Measurements from ENCODE around the gene PDE8A. TPM values are rescaled to one million over a fixed set of nuclear protein-coding genes. Genes with fewer than 3 reads are reported as not detected.
A peak's percentile ranks its signal among the peaks of the same experiment; 100 is the strongest.

Gene PDE8A
- total and polyA plus RNA-seq, 2 donors (not counting 1 experiment from before 2014, with no cell fraction given): 17.4 to 51.1 TPM

GRCh38 chr15:84987949-84988624 lies 6.4 kb downstream of the PDE8A start:
- Mint-ChIP-seq H3K4me3 (peak overlapping the region; percentile 56), H3K9me3 (ENCODE audit: insufficient read depth) (no peaks in the 10 kb centered on the region), H3K27me3 (no peaks in the 10 kb centered on the region), H3K4me1 (peaks cover 70% of the 10 kb centered on the region), H3K27ac (peak overlapping the region; percentile 86)
- no peak for TF ChIP-seq CTCF (IDR thresholded peaks at IDR 0.05)
- TF ChIP-seq EZH2 (IDR thresholded peaks at IDR 0.05; ENCODE audit: borderline replicate concordance, insufficient read depth, low read depth, low read length, poor library complexity, severe bottlenecking): no peak
- peaks cover 8% of the 10 kb centered on the region for H4K20me1 ChIP-seq (ENCODE audit: control insufficient read depth, insufficient read depth, low read length, poor library complexity, severe bottlenecking)
- no peaks in the 10 kb centered on the region for H3K9me3 ChIP-seq (ENCODE audit: control extremely low read depth in 1 of 3, control insufficient read depth in 2 of 3, insufficient read depth in 1 of 3, low read length in 2 of 3)
- H3K36me3 ChIP-seq (replicated peaks in 1 of 2; ENCODE audit: control extremely low read depth in 1 of 2, control insufficient read depth in 1 of 2, extremely low read depth in 1 of 2, insufficient read depth in 2 of 2, low read length in 1 of 2): no peaks in the 10 kb centered on the region
- 27% methylated on average over 2 of the region's 3 CpGs for WGBS (ENCODE audit: insufficient coverage)
- peak; percentile 61 for DNase-seq
- peak; percentile 60 for ATAC-seq (ENCODE audit: low read depth)
- H3K79me2 ChIP-seq (ENCODE audit: control insufficient read depth, insufficient read depth, low read length): peaks cover 65% of the 10 kb centered on the region
- peak overlapping the region; percentile 39 for H3K9ac ChIP-seq (ENCODE audit: low read length)
- H3K4me3 ChIP-seq (ENCODE audit: control extremely low read depth in 1 of 5, extremely low read depth in 1 of 5, insufficient read depth in 1 of 5, low read depth in 2 of 5, low read length in 4 of 5): peak overlapping the region in 3 of 5 experiments; percentile 10 to 25 (median 22)
- ChIA-PET CTCF (interaction anchor here (0.6 to 2.3 kb wide), 8 partner anchors 15 to 417 kb away, joined by 3 to 11 read pairs (median 3); partner anchors contain the start of gene SEC11A), POLR2A (no interaction called here)
- peak overlapping the region; percentile 65 for H3K4me2 ChIP-seq (replicated peaks; ENCODE audit: low read depth, low read length, poor library complexity, severe bottlenecking)
- H3K27me3 ChIP-seq (replicated peaks in 1 of 4; ENCODE audit: control extremely low read depth in 1 of 4, control insufficient read depth in 3 of 4, insufficient read depth in 4 of 4, low read length in 3 of 4): no peaks in the 10 kb centered on the region
- peak overlapping the region; percentile 70 for H2AFZ ChIP-seq (ENCODE audit: insufficient read depth, low read depth, low read length, poor library complexity, severe bottlenecking)
- H3K27ac ChIP-seq (ENCODE audit: low read length in 2 of 2): peak overlapping the region; percentile 53 to 65
- intact Hi-C loops (cut with micrococcal nuclease): loop anchor here (10.0 kb wide), 1 partner anchor 57 kb away; no protein-coding TSS in a partner anchor
- peaks cover 40 to 48% of the 10 kb centered on the region in 2 donors for H3K4me1 ChIP-seq (ENCODE audit: control insufficient read depth in 2 of 2, insufficient read depth in 2 of 2, low read length in 2 of 2)

Data from B cell (primary cell).